HepG2 (cell line): ENCODE results near the gene PRM2. TPM values are rescaled to one million over a fixed set of nuclear protein-coding genes. Genes with fewer than 3 reads are reported as not detected.

Experiments used
- ATF3 ChIP-seq: sonication (generic); formaldehyde crosslinking; IDR thresholded peaks from 2 replicates; pipeline ENCODE4 v1.4.0; 2020; ENCODE audit warnings: missing genetic modification reagents
- DZIP1 ChIP-seq: sonication (generic); formaldehyde crosslinking; IDR thresholded peaks from 2 replicates; pipeline ENCODE4 v1.5.0; 2020; ENCODE audit warnings: mild to moderate bottlenecking, missing genetic modification reagents
- FOXA1 ChIP-seq, 2 experiments: fragments of 450-650 bp in 1 of 2; sonication (generic) in 1 of 2; formaldehyde crosslinking in 1 of 2; IDR thresholded peaks; 2 replicates each; pipeline versions ENCODE4 v1.4.0 to v1.6.1; 2016 to 2020; ENCODE audit warnings: missing genetic modification reagents in 1 of 2
- FOXM1 ChIP-seq: sonication (generic); formaldehyde crosslinking; IDR thresholded peaks from 2 replicates; pipeline ENCODE4 v1.5.0; 2020; ENCODE audit warnings: missing genetic modification reagents
- GATAD1 ChIP-seq: IDR thresholded peaks from 2 replicates; pipeline ENCODE4 v1.6.1; 2016; ENCODE audit warnings: missing genetic modification reagents, missing compliant biosample characterization
- HBP1 ChIP-seq: IDR thresholded peaks from 2 replicates; pipeline ENCODE4 v1.6.1; 2016; ENCODE audit warnings: low read depth, control low read depth
- HINFP ChIP-seq: sonication (generic); formaldehyde crosslinking; IDR thresholded peaks from 2 replicates; pipeline ENCODE4 v1.4.0; 2020; ENCODE audit warnings: low read depth, mild to moderate bottlenecking, missing genetic modification reagents
- RBM22 ChIP-seq: fragments of 200-400 bp; formaldehyde crosslinking; optimal IDR thresholded peaks from 2 replicates; pipeline ENCODE3; 2017; ENCODE audit warnings: mild to moderate bottlenecking, low read length, moderate library complexity
- SRSF4 ChIP-seq: fragments of 200-400 bp; formaldehyde crosslinking; IDR thresholded peaks from one replicate; pipeline ENCODE4 v1.6.1; 2018; ENCODE audit warnings: mild to moderate bottlenecking, low read depth, low read length, moderate library complexity; ENCODE audit not compliant: poor library complexity, severe bottlenecking
- TEAD2 ChIP-seq: sonication (generic); formaldehyde crosslinking; IDR thresholded peaks from 2 replicates; pipeline ENCODE4 v1.9.0; 2021; ENCODE audit warnings: missing genetic modification reagents
- ZFP91 ChIP-seq: sonication (generic); formaldehyde crosslinking; IDR thresholded peaks from 2 replicates; pipeline ENCODE4 v1.9.0; 2022; ENCODE audit warnings: missing genetic modification reagents, mild to moderate bottlenecking, borderline replicate concordance
- ZNF354B ChIP-seq: sonication (generic); formaldehyde crosslinking; IDR thresholded peaks from 2 replicates; pipeline ENCODE4 v1.8.0; 2022; ENCODE audit warnings: mild to moderate bottlenecking, missing genetic modification reagents
- ZNF44 ChIP-seq: sonication (generic); formaldehyde crosslinking; IDR thresholded peaks from 2 replicates; pipeline ENCODE4 v1.5.1; 2020; ENCODE audit warnings: mild to moderate bottlenecking, missing genetic modification reagents
- ZNF512 ChIP-seq: sonication (generic); formaldehyde crosslinking; IDR thresholded peaks from 2 replicates; pipeline ENCODE4 v1.4.0; 2020; ENCODE audit warnings: mild to moderate bottlenecking, missing genetic modification reagents
- ZNF572 ChIP-seq: sonication (generic); formaldehyde crosslinking; IDR thresholded peaks from 2 replicates; pipeline ENCODE4 v1.5.1; 2020; ENCODE audit warnings: mild to moderate bottlenecking, missing genetic modification reagents
- ZNF704 ChIP-seq: sonication (generic); formaldehyde crosslinking; IDR thresholded peaks from 2 replicates; pipeline ENCODE4 v1.8.1; 2023; ENCODE audit warnings: mild to moderate bottlenecking, inconsistent platforms, moderate library complexity, missing genetic modification reagents, borderline replicate concordance
- ZSCAN20 ChIP-seq: sonication (generic); formaldehyde crosslinking; IDR thresholded peaks from 2 replicates; pipeline ENCODE4 v1.4.0; 2020; ENCODE audit warnings: missing genetic modification reagents, mild to moderate bottlenecking, borderline replicate concordance
- polyA plus RNA-seq, 8 experiments: library from polyadenylated mRNA; depleted of rRNA in 3 of 8; stranded (reverse) in 7 of 8; unstranded in 1 of 8; fragments of >200 nt; fragmentation: Illumina TruSeq in 4 of 8; extraction: Trizol in 4 of 8; gene quantifications; 2 replicates each; pipeline versions ENCODE4 v1.2.1 to v1.2.3, GENCODE V29; 2011 to 2016; ENCODE audit warnings: low read depth in 4 of 8, missing spikeins in 1 of 8, mixed read lengths in 1 of 8; ENCODE audit not compliant: insufficient read depth in 1 of 8
- total RNA-seq, 5 experiments: library from RNA; depleted of rRNA; stranded (reverse); fragments of >200 nt; fragmentation: Illumina TruSeq; extraction: Trizol; gene quantifications; 2 replicates each; pipeline ENCODE4 v1.2.3, GENCODE V29; 2016; ENCODE audit warnings: low read depth in 1 of 5

The PRM2 gene
- total and polyA plus RNA-seq, 2 of the 13 experiments (the other 11 are each of a cell fraction or from before 2014, with no cell fraction given) = 0.54 TPM; not detected in 1

GRCh38 chr16:11309895-11310633 lies 33.8 kb upstream of the PRM2 start (continued):
- TF ChIP-seq RBM22 (no peak), DZIP1 (CRISPR knock-in tag) (no peak), SRSF4 (no peak), FOXA1 (IDR thresholded peaks at IDR 0.05) (no peak; the same call in 1 of the 2 replicates), FOXA1 (CRISPR knock-in tag; IDR thresholded peaks at IDR 0.05) (0 out of 2 replicates have a peak, but pooled peaks have one; percentile 5), TEAD2 (CRISPR knock-in tag) (no peak), ZNF512 (no peak), ZFP91 (peak; percentile 59; the same call in 1 of the 2 replicates), GATAD1 (no peak), ZNF44 (peak; percentile 89), HBP1 (peak; percentile 77; the same call in 1 of the 2 replicates), HINFP (CRISPR knock-in tag) (0 out of 2 replicates have a peak, but pooled peaks have one; percentile 24), ZNF704 (CRISPR knock-in tag) (0 out of 2 replicates have a peak, but pooled peaks have one; percentile 18), FOXM1 (CRISPR knock-in tag) (no peak), ZNF572 (no peak), ATF3 (CRISPR knock-in tag) (peak; percentile 7; the same call in 1 of the 2 replicates), ZSCAN20 (CRISPR knock-in tag) (no peak), ZNF354B (CRISPR knock-in tag) (0 out of 2 replicates have a peak, but pooled peaks have one; percentile 58)
